IPS-18a (cell line): ENCODE measurements around the gene ORM2.

Source experiments
- H3K27ac ChIP-seq: one replicate; pipeline ENCODE4 v1.5.1; 2013; ENCODE audit warnings: low read length
- H3K27me3 ChIP-seq: one replicate; pipeline ENCODE4 v1.6.1; 2013; ENCODE audit warnings: mild to moderate bottlenecking, low read length; ENCODE audit not compliant: control insufficient read depth, insufficient read depth
- H3K36me3 ChIP-seq: one replicate; pipeline ENCODE4 v1.6.1; 2013; ENCODE audit warnings: low read depth, low read length; ENCODE audit not compliant: control insufficient read depth
- H3K4me1 ChIP-seq: one replicate; pipeline ENCODE4 v1.6.1; 2013; ENCODE audit warnings: low read depth, low read length; ENCODE audit not compliant: control insufficient read depth
- H3K4me3 ChIP-seq: one replicate; pipeline ENCODE4 v1.5.1; 2013; ENCODE audit warnings: low read length
- H3K9ac ChIP-seq: one replicate; pipeline ENCODE4 v1.6.1; 2013; ENCODE audit warnings: mild to moderate bottlenecking, low read length, moderate library complexity
- H3K9me3 ChIP-seq: one replicate; pipeline ENCODE4 v1.6.1; 2013; ENCODE audit warnings: low read depth, low read length; ENCODE audit not compliant: control insufficient read depth

ORM2 gene

GRCh38 chr9:114287001-114287762 lies 42.5 kb upstream of the ORM2 start:
- H3K9me3 ChIP-seq: no peaks in the 10 kb centered on the region
- no peak overlapping the region for H3K4me3 ChIP-seq
- no peaks in the 10 kb centered on the region for H3K27me3 ChIP-seq
- H3K4me1 ChIP-seq: peaks cover 7% of the 10 kb centered on the region
- H3K27ac ChIP-seq: no peak overlapping the region
- H3K36me3 ChIP-seq: peaks cover under 1% of the 10 kb centered on the region
- no peak overlapping the region for H3K9ac ChIP-seq

GRCh38 chr9:114287763-114288192 lies 41.9 kb upstream of the ORM2 start:
- Histone ChIP-seq H3K27me3 (no peaks in the 10 kb centered on the region), H3K4me3 (no peak overlapping the region), H3K9me3 (no peaks in the 10 kb centered on the region), H3K4me1 (peaks cover 7% of the 10 kb centered on the region), H3K27ac (peak overlapping the region; percentile 6), H3K36me3 (peaks cover 7% of the 10 kb centered on the region), H3K9ac (no peak overlapping the region)

GRCh38 chr9:114288193-114289091 lies 41.2 kb upstream of the ORM2 start:
- peaks cover 7% of the 10 kb centered on the region for H3K36me3 ChIP-seq
- H3K27ac ChIP-seq: peak overlapping the region; percentile 6
- H3K9me3 ChIP-seq: no peaks in the 10 kb centered on the region
- H3K27me3 ChIP-seq: no peaks in the 10 kb centered on the region
- H3K4me3 ChIP-seq: no peak overlapping the region
- peaks cover 7% of the 10 kb centered on the region for H3K4me1 ChIP-seq
- no peak overlapping the region for H3K9ac ChIP-seq

GRCh38 chr9:114289106-114289505 lies 40.6 kb upstream of the ORM2 start:
- Histone ChIP-seq H3K9me3 (no peaks in the 10 kb centered on the region), H3K4me1 (peaks cover 7% of the 10 kb centered on the region), H3K4me3 (no peak overlapping the region), H3K36me3 (peaks cover 7% of the 10 kb centered on the region), H3K9ac (no peak overlapping the region), H3K27ac (no peak overlapping the region), H3K27me3 (no peaks in the 10 kb centered on the region)

- H3K4me3 ChIP-seq: no peak overlapping the region
- H3K27me3 ChIP-seq: no peaks in the 10 kb centered on the region
- no peak overlapping the region for H3K27ac ChIP-seq
- peaks cover 4% of the 10 kb centered on the region for H3K9me3 ChIP-seq
- H3K9ac ChIP-seq: no peak overlapping the region
- peaks cover 12% of the 10 kb centered on the region for H3K36me3 ChIP-seq
- peaks cover 7% of the 10 kb centered on the region for H3K4me1 ChIP-seq
These were observed 39.8 kb upstream of the ORM2 start for GRCh38 chr9:114289571-114290481.

GRCh38 chr9:114290561-114290986 lies 39.1 kb upstream of the ORM2 start:
- Histone ChIP-seq H3K36me3 (peaks cover 18% of the 10 kb centered on the region), H3K9ac (no peak overlapping the region), H3K9me3 (peaks cover 9% of the 10 kb centered on the region), H3K27me3 (no peaks in the 10 kb centered on the region), H3K27ac (no peak overlapping the region), H3K4me1 (peaks cover 7% of the 10 kb centered on the region), H3K4me3 (no peak overlapping the region)

- Histone ChIP-seq H3K36me3 (peaks cover 18% of the 10 kb centered on the region), H3K4me3 (no peak overlapping the region), H3K9ac (no peak overlapping the region), H3K4me1 (peaks cover 7% of the 10 kb centered on the region), H3K9me3 (peaks cover 9% of the 10 kb centered on the region), H3K27ac (no peak overlapping the region), H3K27me3 (no peaks in the 10 kb centered on the region)
These were observed 38.6 kb upstream of the ORM2 start for GRCh38 chr9:114291064-114291474.

- Histone ChIP-seq H3K27me3 (no peaks in the 10 kb centered on the region), H3K4me3 (no peak overlapping the region), H3K9ac (no peak overlapping the region), H3K4me1 (peaks cover 7% of the 10 kb centered on the region), H3K36me3 (peaks cover 18% of the 10 kb centered on the region), H3K9me3 (peaks cover 9% of the 10 kb centered on the region), H3K27ac (no peak overlapping the region)
These were observed 37.6 kb upstream of the ORM2 start for GRCh38 chr9:114291886-114292590.

- H3K9ac ChIP-seq: no peak overlapping the region
- no peaks in the 10 kb centered on the region for H3K27me3 ChIP-seq
- H3K27ac ChIP-seq: no peak overlapping the region
- peaks cover 9% of the 10 kb centered on the region for H3K9me3 ChIP-seq
- no peaks in the 10 kb centered on the region for H3K4me1 ChIP-seq
- H3K36me3 ChIP-seq: peaks cover 18% of the 10 kb centered on the region
- no peak overlapping the region for H3K4me3 ChIP-seq
These were observed 35.0 kb upstream of the ORM2 start for GRCh38 chr9:114294664-114295063.

- Histone ChIP-seq H3K36me3 (peaks cover 18% of the 10 kb centered on the region), H3K9ac (no peak overlapping the region)
These were observed 33.3 kb upstream of the ORM2 start for GRCh38 chr9:114296338-114296737.

More at GRCh38 chr9:114296338-114296737, 33.3 kb upstream of the ORM2 start:
- Histone ChIP-seq H3K27me3 (no peaks in the 10 kb centered on the region), H3K4me1 (no peaks in the 10 kb centered on the region), H3K4me3 (no peak overlapping the region), H3K27ac (no peak overlapping the region), H3K9me3 (peaks cover 9% of the 10 kb centered on the region)
